Breast epithelium (tissue), 3 donors: ENCODE results near the gene ACAA1.

ENCODE experiments used
- CTCF ChIP-seq, 3 donors: fragments of 450-650 bp; IDR thresholded peaks; one replicate each; pipeline ENCODE4 v1.5.1; 2016 to 2017; ENCODE audit warnings: antibody characterized with exemption in 3 of 3, mild to moderate bottlenecking in 3 of 3, moderate library complexity in 3 of 3
- POLR2A ChIP-seq: fragments of 450-650 bp; IDR thresholded peaks from one replicate; pipeline ENCODE4 v1.6.1; 2016; ENCODE audit warnings: antibody characterized with exemption, mild to moderate bottlenecking, moderate library complexity

- TF ChIP-seq POLR2A (peak; percentile 6), CTCF (IDR thresholded peaks at IDR 0.05) (no peak)
Observed at GRCh38 chr3:38137615-38138348, 855 bp upstream of the ACAA1 start.
